Left cardiac atrium (tissue), 4 donors: ENCODE data around the gene PAX2. TPM values are rescaled to one million over a fixed set of nuclear protein-coding genes. Genes with fewer than 3 reads are reported as not detected.
A peak's percentile ranks its signal among the peaks of the same experiment; 100 is the strongest.

Experiments
- ATAC-seq, 2 donors: fragments of 200-7000 bp; cut with Tn5 transposase; one replicate each; pipeline ENCODE4 v1.9.1; 2020; ENCODE audit warnings: mild to moderate bottlenecking in 2 of 2, moderate library complexity in 2 of 2
- DNase-seq: peaks from one replicate; pipeline ENCODE4 v3.0.0-alpha.2; 2020
- intact Hi-C, 2 donors: fragments of 100-400 bp; cut with DNase I; formaldehyde crosslinking; loops; one replicate each; pipeline versions ENCODE4 v1.14.1 to v1.15.1; 2022 to 2023
- total RNA-seq, 2 donors: library from RNA; stranded (reverse); fragmentation: NEBNext Ultra II Directional; extraction: Animal tissue kit (Norgen Biotek cat#: 25700); gene quantifications; one replicate each; pipeline ENCODE4 v1.2.1, GENCODE V29; 2021
- donor health status: DM: no; HTN: yes; CAD: no.
- donor health status: DM: no; HTN: yes; CAD: no; lungs with severe emphysema.
- donor health status: DM: yes; HTN: yes; CAD: no.
- donor health status: Dilated cardiomyopathy.

PAX2 gene
- total RNA-seq, 2 donors from 2014 or later: not detected

GRCh38 chr10:100776671-100777070 lies 31.3 kb downstream of the PAX2 start:
- DNase-seq (no peak), ATAC-seq (no peak)
- intact Hi-C loops: no loop called here

GRCh38 chr10:100779329-100779728 lies 33.9 kb downstream of the PAX2 start:
- ATAC-seq: no peak
- no peak for DNase-seq
- intact Hi-C loops: no loop called here

- no peak for ATAC-seq
- DNase-seq: no peak
- intact Hi-C loops: no loop called here
Measured at GRCh38 chr10:100780324-100780723, 34.9 kb downstream of the PAX2 start.

GRCh38 chr10:100781145-100781665 lies 35.8 kb downstream of the PAX2 start:
- DNase-seq: no peak
- ATAC-seq: no peak
- intact Hi-C loops: no loop called here

GRCh38 chr10:100782461-100783244 lies 37.3 kb downstream of the PAX2 start:
- ATAC-seq: no peak
- DNase-seq: no peak
- intact Hi-C loops: no loop called here

GRCh38 chr10:100784126-100784525 lies 38.7 kb downstream of the PAX2 start:
- intact Hi-C loops: no loop called here
- ATAC-seq: no peak
- DNase-seq: no peak

GRCh38 chr10:100786591-100786990 lies 41.2 kb downstream of the PAX2 start:
- DNase-seq (no peak), ATAC-seq (no peak)
- intact Hi-C loops: no loop called here

GRCh38 chr10:100788002-100788903 lies 42.9 kb downstream of the PAX2 start:
- intact Hi-C loops: no loop called here

GRCh38 chr10:100790761-100791208 lies 45.4 kb downstream of the PAX2 start:
- ATAC-seq: no peak
- intact Hi-C loops: no loop called here

More at GRCh38 chr10:100788002-100788903, 42.9 kb downstream of the PAX2 start:
- no peak for DNase-seq
- no peak for ATAC-seq

GRCh38 chr10:100791369-100792058 lies 46.1 kb downstream of the PAX2 start:
- peak in 1 of 2 donors; percentile 26 for ATAC-seq
- no peak for DNase-seq
- intact Hi-C loops: no loop called here

More at GRCh38 chr10:100790761-100791208, 45.4 kb downstream of the PAX2 start:
- DNase-seq: no peak

GRCh38 chr10:100792574-100792973 lies 47.2 kb downstream of the PAX2 start:
- intact Hi-C loops: no loop called here
- DNase-seq: no peak
- no peak for ATAC-seq

- ATAC-seq: no peak
- intact Hi-C loops: no loop called here
- DNase-seq: no peak
Measured at GRCh38 chr10:100793055-100793454, 47.7 kb downstream of the PAX2 start.

- intact Hi-C loops: no loop called here
- no peak for DNase-seq
- ATAC-seq: no peak
Measured at GRCh38 chr10:100799881-100800280, 54.5 kb downstream of the PAX2 start.

- intact Hi-C loops: no loop called here
- ATAC-seq: no peak
- no peak for DNase-seq
Measured at GRCh38 chr10:100800931-100801330, 55.5 kb downstream of the PAX2 start.

GRCh38 chr10:100802196-100802595 lies 56.8 kb downstream of the PAX2 start:
- ATAC-seq (no peak), DNase-seq (no peak)
- intact Hi-C loops: no loop called here

- intact Hi-C loops: no loop called here
- no peak for DNase-seq
- no peak for ATAC-seq
Measured at GRCh38 chr10:100802607-100803006, 57.2 kb downstream of the PAX2 start.

GRCh38 chr10:100803492-100803891 lies 58.1 kb downstream of the PAX2 start:
- intact Hi-C loops: no loop called here
- DNase-seq (no peak), ATAC-seq (no peak)

GRCh38 chr10:100803908-100804307 lies 58.5 kb downstream of the PAX2 start:
- DNase-seq: no peak
- intact Hi-C loops: no loop called here
- ATAC-seq: no peak

- no peak for DNase-seq
- ATAC-seq: no peak
- intact Hi-C loops: no loop called here
Measured at GRCh38 chr10:100805543-100806355, 60.4 kb downstream of the PAX2 start.
